GM19324 (cell line): Measurements from ENCODE around the gene GABARAP.

Experiments used
- ATAC-seq: cut with Tn5 transposase; IDR thresholded peaks from one replicate; pipeline ENCODE4 v1.9.1; 2021; ENCODE audit warnings: mild to moderate bottlenecking, moderate library complexity; ENCODE audit not compliant: unreplicated experiment, low FRiP score

GABARAP gene

DNA sequence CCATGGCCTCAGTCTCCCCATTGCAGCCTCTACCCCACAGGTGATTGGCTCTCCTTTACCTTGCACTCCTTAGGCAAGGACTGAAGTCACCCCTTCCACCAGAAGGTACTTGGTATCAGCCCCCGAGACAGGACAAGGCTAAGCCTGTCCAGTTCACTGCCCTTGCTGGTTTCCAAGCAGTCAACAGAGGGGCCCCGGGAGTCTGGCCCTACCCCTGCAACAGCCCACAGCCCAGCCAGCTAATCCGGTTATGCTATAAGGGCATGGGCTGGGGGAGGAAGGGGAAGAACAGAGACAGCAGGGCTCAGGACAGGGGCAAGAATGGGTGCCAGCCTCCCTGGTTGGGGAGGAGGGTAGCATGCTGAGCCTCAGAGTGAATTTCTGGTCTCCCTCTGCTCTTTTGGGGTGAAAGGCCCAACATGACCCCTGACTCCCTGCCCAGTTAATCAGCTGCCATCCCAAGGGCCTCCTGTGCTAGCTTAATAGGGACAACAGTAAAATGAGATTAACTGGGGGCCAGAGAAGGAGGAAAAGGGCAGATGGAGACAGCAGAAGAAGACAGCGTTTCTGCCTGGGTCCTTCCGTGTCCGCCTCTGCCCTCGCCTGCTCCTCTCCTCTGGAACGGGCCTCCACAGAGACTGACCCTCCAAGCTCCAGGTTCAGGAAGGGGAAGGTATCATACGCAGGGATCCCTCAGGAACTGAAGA, 33.3 kb downstream of the GABARAP start:
- ATAC-seq, result no peak

DNA sequence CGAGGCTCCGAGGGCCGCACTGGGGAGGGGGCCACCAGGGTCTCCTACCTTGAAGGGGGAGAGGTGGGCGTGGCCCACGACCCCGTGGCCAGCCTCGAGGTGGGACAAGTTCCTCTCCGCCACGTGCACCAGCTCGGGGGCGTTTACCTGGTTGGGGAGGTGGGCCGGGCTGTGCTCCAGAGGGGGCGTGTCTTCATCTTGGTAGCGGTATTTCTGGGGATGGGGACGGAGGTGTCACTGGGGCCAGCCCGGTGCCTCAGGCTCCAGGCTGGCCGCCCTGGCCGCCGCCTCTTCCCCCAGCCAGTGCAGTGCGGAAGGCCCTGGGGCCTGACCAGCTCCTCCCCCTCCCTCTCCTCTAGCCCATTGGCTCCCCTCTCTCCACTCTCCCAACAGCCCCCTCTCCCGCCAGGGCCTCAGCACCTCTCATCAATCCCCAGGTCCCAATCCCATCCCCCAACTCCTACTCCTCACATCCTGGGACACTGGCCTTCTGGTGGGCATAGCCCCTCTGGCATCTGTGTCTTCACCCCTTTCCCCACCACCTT, 34.1 kb downstream of the GABARAP start:
- ATAC-seq, result no peak

DNA sequence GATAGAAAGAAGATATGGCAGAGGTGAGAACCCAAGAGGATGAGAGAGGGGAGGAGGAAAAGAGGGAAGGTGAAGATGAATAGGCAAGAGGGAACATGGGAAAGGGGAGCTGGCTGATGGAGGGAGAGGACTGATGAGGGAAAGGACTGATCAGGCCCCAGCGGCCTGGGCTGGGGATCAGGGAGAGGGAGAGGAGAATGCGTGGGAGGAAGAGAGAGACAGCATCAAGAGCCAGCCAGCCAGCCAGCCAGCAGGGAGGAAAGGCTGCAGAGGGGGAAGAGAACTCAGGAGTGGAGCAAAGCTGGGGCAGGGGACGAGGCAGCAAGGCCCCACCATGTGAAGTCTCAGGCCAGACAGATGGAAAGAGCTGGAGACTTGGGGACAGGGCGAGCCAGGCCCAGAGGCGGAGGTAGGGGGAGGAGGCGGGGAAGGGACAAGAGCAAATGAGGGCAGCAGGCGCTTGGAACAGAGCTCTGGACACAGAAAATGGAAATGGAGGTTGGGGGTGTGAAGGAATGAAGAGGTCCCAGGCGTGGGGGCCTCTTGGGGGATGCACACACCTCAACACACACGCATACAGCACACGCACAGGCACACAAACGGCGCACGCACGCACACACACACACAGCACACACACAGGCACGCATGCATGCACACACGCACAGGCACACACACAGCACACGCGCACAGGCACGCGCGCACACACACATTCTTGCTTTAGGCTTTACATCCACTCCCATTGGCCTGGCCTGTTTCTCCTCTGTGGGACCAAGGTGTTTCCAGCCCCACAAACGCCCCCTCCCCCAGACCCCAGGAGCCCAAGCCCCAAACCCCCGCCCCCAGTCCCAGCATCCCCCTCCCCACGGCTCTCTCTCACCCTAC, 34.9 kb downstream of the GABARAP start:
- ATAC-seq, result no peak

DNA sequence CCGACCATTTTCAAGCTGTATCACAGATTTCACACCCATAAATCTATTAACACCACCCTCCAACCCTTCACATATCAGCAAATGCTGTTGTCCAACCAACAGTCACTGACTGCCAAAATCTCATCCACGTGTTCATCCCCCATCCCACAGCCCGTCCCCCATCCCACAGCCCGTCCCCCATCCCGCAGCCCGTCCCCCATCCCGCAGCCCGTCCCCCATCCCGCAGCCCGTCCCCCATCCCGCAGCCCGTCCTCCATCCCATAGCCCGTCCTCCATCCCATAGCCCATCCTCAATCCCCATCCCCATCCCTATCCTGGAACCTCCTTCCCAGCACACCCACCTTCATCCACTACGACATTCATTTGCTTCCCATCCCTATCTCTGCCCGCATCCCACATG, 36.7 kb downstream of the GABARAP start:
- no peak for ATAC-seq

DNA sequence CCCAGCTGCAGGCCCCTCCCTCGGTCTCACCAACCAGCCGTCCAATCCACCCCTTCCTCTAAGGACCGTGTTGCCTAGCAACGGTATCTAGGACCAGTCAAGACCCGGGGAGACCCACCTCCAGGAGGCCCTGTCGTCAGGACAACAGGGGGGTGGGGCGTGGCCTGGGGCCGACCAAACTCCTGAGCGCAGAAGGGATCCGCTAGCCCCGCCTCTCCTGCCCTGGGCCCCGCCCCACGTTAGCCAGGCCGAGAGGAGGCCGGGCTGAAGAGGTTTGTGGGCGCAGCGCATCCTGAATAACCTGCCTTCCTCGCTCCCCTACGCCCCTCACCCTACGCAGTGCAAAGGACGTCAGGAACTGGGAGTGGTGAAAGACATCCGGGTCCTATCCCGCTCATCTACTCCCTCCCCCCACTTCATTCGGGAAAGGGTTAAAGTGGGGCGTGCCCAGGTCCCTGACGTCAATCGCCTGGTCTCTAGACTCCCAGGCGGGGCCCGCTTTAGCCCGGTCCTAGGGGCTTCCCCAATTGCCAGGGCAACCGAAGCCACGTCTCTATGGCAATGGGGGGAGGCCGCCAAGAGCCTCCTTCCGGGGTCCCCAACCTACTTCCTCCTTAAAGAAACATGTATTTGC, 37.3 kb downstream of the GABARAP start:
- ATAC-seq, result peak; percentile 75

DNA sequence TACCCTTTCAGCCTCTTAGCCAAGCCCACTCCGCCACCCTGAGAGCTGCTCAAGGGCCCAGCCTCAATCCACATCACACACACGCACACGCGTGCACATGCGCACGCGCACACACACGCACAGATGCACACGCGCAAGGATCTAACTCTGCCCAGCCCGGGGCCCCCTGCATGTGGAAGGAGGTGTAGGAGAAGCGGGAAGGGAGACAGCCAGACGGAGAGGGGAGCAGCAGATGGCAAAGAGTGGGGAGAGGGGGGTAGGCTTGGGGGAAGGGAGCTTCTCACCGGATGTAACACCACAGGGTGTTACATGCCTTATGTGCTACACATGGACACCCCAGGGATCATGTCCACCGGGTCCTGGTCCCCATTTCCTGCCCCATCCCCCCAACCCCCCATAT, 37.9 kb downstream of the GABARAP start:
- ATAC-seq, result no peak

DNA sequence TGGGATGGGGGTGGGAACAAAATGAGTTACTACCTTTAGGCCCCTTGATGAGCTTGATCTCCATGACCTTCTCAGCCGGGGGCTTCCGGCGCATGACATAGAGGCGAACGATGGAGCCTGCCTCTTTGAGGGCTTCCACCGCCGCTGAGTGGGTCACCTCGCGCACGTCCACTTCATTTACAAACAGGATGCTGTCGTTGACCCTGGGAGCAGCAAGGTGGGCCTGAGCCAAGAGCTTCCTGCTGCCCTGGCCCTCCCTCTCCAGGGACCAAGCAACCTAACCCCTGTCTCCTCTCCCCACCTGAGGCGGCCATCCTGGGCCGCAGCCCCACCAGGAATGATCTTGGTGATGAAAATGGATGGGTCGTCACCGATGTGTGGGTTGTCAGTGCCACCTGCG, 38.9 kb downstream of the GABARAP start:
- no peak for ATAC-seq

DNA sequence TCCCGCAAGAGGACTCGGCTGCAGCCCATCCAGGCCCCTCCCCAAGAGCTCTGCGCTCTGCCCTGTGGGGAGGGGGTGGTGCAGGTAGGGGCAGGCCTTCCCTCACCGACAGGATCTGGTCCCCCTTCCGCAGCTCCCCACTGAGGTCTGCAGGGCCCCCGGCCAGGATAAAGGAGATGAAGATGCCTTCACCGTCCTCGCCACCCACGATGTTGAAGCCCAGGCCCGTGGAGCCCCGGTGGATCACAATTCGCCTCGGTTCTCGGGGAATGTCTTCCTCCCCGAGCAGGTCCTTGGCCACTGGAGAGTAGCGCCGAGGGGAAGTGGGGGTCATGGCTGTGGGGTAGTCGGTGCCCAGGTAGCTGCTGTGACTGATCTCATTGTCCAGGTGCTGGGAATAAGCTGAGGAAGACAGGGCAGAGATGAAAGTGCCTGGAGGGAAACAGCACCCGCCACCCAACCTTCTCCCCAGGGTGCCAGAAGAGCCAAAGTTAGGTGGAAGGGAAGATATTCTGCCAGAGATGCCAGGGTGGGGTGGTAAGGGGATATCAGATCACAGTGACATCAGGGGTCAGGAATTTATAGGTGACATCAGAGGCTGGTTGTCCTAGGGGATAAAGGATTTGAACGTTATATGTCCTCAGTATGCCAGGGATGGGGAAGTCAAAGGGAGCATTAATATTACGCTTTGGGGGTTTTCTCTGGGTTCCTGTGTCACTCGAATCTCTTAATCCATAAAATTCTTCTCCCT, 45.4 kb downstream of the GABARAP start:
- ATAC-seq, result no peak

DNA sequence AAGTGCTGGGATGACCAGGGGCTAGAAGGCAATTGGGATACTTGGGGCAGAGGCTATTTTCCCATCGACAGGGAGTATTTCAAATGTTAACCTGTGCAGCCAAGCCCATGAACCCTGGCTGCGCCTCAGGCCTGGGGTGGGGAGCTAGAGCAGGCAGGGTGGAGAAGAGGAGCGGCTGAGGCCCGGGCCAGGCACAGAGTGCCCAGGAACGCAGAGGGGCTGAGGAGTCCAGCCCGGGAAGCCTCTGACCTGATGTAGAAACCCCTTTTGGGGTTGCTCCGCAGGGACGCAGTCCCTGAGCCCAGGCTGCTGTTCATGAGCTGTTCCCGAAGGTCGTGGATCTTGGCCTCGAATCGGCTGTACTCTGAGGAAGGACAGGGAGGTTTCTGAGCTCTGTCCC, 46.3 kb downstream of the GABARAP start:
- ATAC-seq, result no peak

DNA sequence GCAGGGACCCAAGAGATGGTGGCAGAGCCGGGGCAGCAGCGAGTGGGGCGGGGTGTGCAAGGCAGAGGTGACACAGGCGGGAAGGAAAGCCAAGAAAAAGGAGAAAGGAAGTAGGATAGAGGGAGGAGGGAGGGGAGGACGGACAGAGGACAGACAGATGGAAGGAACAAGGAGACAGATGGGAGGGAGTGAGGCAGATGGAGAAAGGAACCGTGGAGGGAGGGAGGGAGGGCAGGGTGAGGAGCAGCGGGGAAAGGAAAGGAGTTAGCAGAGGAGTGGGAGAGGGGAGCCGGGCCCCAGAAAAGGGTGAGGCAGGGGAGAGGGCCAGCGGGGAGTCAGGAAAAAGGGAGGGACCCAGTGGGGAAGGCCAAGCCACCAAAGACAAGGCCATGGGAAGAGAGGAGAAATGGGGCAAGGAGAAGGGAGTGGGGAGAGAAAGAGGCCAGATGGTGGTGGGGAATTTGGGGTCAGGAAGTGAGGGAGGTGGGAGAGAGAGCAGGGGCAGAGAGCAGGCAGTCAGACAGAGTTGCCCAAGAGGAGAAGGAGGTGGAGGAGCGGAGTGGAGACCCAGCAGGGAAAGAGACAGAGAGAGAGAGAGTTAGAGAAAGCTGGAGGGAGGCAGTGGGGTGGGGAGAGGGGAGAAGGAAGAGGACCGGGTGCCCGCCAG, 49.8 kb downstream of the GABARAP start:
- ATAC-seq, result no peak

DNA sequence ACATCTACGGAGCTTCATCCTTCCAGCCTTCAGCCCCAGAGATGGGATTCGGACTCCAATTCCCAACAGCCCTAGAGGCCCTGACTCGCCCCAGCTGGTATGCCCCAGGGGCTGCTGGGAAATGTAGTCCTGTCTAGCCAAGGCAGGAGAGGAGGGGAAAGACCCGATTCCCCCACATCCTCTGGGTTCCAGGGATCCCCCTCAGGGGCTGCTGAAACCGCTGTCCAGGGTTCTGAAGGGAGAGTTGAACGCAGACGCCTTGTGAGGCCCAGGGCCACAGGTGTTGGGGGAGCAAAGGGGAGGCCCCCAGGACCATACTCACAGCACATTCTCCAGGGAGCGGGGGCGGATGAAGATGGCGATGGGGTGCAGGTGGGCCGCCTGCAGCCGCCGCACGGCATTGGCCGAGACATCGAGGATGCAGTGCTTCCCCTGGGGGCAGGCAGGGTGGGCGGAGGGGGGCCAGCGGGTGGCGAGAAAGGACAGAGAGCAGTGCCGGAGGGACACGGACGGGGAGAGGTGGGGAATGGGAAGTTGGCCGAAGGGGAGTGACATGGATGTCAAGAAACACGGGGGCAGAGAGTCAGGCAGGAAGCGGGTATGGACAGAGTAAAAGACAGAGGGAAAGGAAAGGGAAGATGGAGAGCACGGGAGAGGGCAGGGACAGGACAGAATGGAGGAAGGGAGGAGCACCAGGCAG, 50.5 kb downstream of the GABARAP start:
- no peak for ATAC-seq

DNA sequence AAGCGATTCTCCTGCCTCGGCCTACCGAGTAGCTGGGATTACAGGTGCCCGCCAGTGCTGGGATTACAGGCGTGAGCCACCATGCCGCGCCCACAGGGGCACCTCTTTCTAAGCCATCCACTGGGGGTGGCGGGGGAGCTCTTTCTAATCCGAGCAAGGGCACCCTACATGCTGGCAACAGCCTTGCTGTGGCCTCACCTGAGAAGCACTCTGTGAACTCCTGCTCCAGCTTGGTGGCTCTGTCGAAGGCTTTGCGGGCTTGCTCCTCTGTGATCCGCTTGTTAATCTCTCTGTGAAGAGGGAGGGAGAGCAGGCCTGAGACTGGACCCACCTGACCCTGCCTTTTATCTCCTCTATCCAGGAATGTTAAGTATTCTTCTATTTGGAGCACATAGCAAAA, 51.2 kb downstream of the GABARAP start:
- ATAC-seq, result no peak

DNA sequence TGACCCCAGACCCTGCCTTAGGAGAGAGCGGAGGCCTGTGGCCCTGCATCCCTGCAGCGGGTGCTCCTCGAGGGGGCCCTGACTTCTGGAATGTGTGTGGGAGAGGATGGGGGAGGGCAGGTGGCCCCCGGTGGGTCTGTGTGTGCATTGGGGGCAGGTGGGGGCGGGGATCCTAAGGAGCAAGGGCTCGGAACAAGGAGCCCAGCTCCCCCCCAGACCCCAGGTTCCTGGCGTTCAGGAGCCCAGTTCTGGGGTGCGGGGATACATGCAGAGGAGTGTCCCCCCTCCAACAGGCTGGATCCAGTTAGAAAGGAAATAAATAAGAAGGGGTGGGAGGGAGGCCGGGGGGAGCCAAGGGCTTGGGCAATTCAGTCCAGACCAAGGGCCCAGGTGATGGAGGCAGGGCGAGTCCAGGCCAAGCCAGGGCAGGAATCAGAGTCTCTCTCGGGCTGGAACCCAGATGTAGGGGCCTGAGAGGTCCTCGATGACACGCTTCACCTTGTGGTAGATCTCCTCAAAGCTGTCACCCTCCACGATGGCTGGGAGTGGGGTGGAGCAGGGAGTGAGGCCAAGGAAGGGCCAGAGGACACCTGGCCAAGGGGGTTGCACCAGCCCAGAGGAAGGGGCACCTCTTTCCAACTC, 51.9 kb downstream of the GABARAP start:
- ATAC-seq, result no peak
